Neural progenitor cell (in vitro differentiated cells): Measurements from ENCODE around the gene TSTD2.

Experiments
- EZH2 ChIP-seq: fragments of 200-600 bp; sonication (generic); IDR thresholded peaks from 2 replicates; pipeline ENCODE4 v1.6.1; 2017; ENCODE audit warnings: antibody characterized with exemption, mild to moderate bottlenecking, moderate library complexity
- TF ChIP-seq, protein P1 (sequence below): fragments of 200-600 bp; sonication (generic); IDR thresholded peaks from 2 replicates; pipeline ENCODE4 v1.5.1; 2017; ENCODE audit warnings: antibody characterized with exemption, mild to moderate bottlenecking

DNA sequence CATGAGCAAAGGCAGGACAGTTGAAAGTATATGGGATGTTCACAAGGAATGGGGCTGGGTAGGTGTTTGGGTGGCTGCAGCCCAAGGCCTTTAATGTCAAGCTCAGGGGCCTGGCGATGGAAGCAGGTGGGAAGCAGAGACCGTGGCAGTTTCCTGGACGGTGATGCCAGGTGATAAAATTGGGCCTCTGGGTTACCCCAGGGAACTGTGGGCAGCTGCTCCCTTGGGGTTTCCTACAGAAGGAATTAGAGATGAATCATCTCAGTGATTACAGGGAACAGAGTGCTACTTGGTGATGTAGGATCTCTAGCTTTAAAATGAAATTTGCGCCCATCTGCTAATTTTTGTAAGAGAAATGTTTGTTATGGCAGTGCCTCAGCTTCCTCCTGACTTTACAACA is 39.2 kb downstream of the TSTD2 start:
- TF ChIP-seq, protein P1, sequence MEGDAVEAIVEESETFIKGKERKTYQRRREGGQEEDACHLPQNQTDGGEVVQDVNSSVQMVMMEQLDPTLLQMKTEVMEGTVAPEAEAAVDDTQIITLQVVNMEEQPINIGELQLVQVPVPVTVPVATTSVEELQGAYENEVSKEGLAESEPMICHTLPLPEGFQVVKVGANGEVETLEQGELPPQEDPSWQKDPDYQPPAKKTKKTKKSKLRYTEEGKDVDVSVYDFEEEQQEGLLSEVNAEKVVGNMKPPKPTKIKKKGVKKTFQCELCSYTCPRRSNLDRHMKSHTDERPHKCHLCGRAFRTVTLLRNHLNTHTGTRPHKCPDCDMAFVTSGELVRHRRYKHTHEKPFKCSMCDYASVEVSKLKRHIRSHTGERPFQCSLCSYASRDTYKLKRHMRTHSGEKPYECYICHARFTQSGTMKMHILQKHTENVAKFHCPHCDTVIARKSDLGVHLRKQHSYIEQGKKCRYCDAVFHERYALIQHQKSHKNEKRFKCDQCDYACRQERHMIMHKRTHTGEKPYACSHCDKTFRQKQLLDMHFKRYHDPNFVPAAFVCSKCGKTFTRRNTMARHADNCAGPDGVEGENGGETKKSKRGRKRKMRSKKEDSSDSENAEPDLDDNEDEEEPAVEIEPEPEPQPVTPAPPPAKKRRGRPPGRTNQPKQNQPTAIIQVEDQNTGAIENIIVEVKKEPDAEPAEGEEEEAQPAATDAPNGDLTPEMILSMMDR = no peak
- TF ChIP-seq EZH2 = no peak
